WI38 (cell line): ENCODE data around the gene DLGAP5.

Source experiments
- H3K4me3 ChIP-seq: 2 replicates; pipeline ENCODE4 v1.5.1; 2011; ENCODE audit warnings: low read depth, mild to moderate bottlenecking, control low read depth, low read length
- CTCF ChIP-seq: IDR thresholded peaks from 2 replicates; pipeline ENCODE4 v1.5.1; 2012; ENCODE audit warnings: low read depth, mild to moderate bottlenecking, control low read depth, low read length

DLGAP5 gene

GRCh38 chr14:55188686-55189295, 2.6 kb downstream of the DLGAP5 start:
- no peak overlapping the region for H3K4me3 ChIP-seq
- TF ChIP-seq CTCF, result no peak

GRCh38 chr14:55180434-55180833, 11.0 kb downstream of the DLGAP5 start:
- TF ChIP-seq CTCF, result no peak
- no peak overlapping the region for H3K4me3 ChIP-seq

- H3K4me3 ChIP-seq, result no peak overlapping the region
- TF ChIP-seq CTCF, result no peak
These were observed 11.4 kb downstream of the DLGAP5 start for GRCh38 chr14:55180006-55180405.

- TF ChIP-seq CTCF, result no peak
- no peak overlapping the region for H3K4me3 ChIP-seq
These were observed 20.9 kb downstream of the DLGAP5 start for GRCh38 chr14:55170526-55170925.

- H3K4me3 ChIP-seq, result no peak overlapping the region
- TF ChIP-seq CTCF, result peak; percentile 11; the same call in 1 of the 2 replicates
These were observed 30.4 kb downstream of the DLGAP5 start for GRCh38 chr14:55160989-55161388.

- no peak for TF ChIP-seq CTCF
- no peak overlapping the region for H3K4me3 ChIP-seq
These were observed 33.0 kb downstream of the DLGAP5 start for GRCh38 chr14:55158412-55158811.

DNA sequence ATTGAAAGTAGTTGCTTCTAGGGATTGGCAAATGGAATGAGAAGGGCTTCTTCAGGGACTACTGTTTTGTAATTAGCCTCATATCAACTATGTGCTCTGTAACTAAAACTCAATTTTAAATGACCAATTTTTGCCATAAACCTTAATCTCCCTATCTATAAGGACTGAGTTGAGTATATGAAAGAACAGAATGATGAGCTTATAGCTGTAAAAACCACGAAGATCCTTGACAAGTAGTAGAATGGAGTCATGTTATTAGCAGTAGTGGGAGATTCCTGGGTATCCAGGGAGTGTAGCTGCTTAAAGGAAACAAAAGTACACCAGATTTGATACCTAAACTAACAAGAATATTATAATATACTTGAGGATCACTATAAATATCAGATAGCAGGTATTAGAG, 34.3 kb downstream of the DLGAP5 start:
- no peak for TF ChIP-seq CTCF
- no peak overlapping the region for H3K4me3 ChIP-seq
